ENCODE measurements around the gene EIF1AY.
"Not testable (repeated sequence)": the region's sequence is repeated elsewhere in the genome, so short reads cannot be mapped to it uniquely, and the experiment has no call there.

The EIF1AY gene

GRCh38 chrY:20575531-20576121 is at the start of gene EIF1AY:
EIF1AY (plus strand) TSS chrY:20575776; CDS start chrY:20575872, 96 bp downstream.
- peak; percentile 82 to 85 for DNase-seq

- no peak for DNase-seq
These were observed 47.1 kb upstream of the EIF1AY start for GRCh38 chrY:20528435-20528834.

GRCh38 chrY:20538186-20538585 is 37.4 kb upstream of the EIF1AY start:
- no peak for DNase-seq

GRCh38 chrY:20538933-20539332 is 36.6 kb upstream of the EIF1AY start:
- no peak for DNase-seq

GRCh38 chrY:20544451-20544960 is 31.1 kb upstream of the EIF1AY start:
- DNase-seq, result no peak

GRCh38 chrY:20546071-20546470 is 29.5 kb upstream of the EIF1AY start:
- no peak for DNase-seq

GRCh38 chrY:20549289-20549688 is 26.3 kb upstream of the EIF1AY start:
- no peak for DNase-seq

GRCh38 chrY:20551840-20552239 is 23.7 kb upstream of the EIF1AY start:
- no peak for DNase-seq

- DNase-seq, result not testable (repeated sequence)
These were observed 22.7 kb upstream of the EIF1AY start for GRCh38 chrY:20552764-20553323.

GRCh38 chrY:20555820-20556219 is 19.8 kb upstream of the EIF1AY start:
- DNase-seq, result no peak

- DNase-seq, result no peak
These were observed 16.9 kb upstream of the EIF1AY start for GRCh38 chrY:20558677-20559076.

GRCh38 chrY:20559873-20560512 is 15.6 kb upstream of the EIF1AY start:
- DNase-seq, result no peak

- DNase-seq, result no peak
These were observed 4.3 kb upstream of the EIF1AY start for GRCh38 chrY:20571306-20571705.

- DNase-seq, result no peak
These were observed 930 bp downstream of the EIF1AY start for GRCh38 chrY:20576506-20576905.

- no peak for DNase-seq
These were observed 2.6 kb downstream of the EIF1AY start for GRCh38 chrY:20578206-20578605.

GRCh38 chrY:20581687-20582086 is 6.1 kb downstream of the EIF1AY start:
- DNase-seq, result no peak

- DNase-seq, result no peak
These were observed 10.6 kb downstream of the EIF1AY start for GRCh38 chrY:20586161-20586560.
